Heart right ventricle (tissue), 16 donors: Measurements from ENCODE around the gene NARS2. TPM values are rescaled to one million over a fixed set of nuclear protein-coding genes. Genes with fewer than 3 reads are reported as not detected.

ENCODE experiments used
- ATAC-seq, 8 donors: fragments of 200-7000 bp; cut with Tn5 transposase; one replicate each; pipeline ENCODE4 v1.9.1; 2020; ENCODE audit warnings: mild to moderate bottlenecking in 8 of 8, moderate library complexity in 8 of 8, moderate number of reproducible peaks in 1 of 8
- DNase-seq, 2 donors: peaks; one replicate each; pipeline ENCODE4 v3.0.0-alpha.2; 2020
- H3K27ac ChIP-seq, 10 donors: fragments of 200-600 bp; sonication (generic) in 2 of 10; one replicate each; pipeline versions ENCODE4 v1.5.0 to v1.8.0; 2020 to 2022; ENCODE audit warnings: mild to moderate bottlenecking in 3 of 10
- H3K27me3 ChIP-seq, 7 donors: fragments of 200-600 bp; one replicate each; pipeline ENCODE4 v1.8.0; 2021 to 2022; ENCODE audit warnings: mild to moderate bottlenecking in 2 of 7
- H3K36me3 ChIP-seq, 9 donors: fragments of 200-600 bp; sonication (generic) in 1 of 9; one replicate each; pipeline versions ENCODE4 v1.5.0 to v1.8.0; 2020 to 2022; ENCODE audit warnings: mild to moderate bottlenecking in 2 of 9
- H3K4me1 ChIP-seq, 9 donors: fragments of 200-600 bp; sonication (generic) in 1 of 9; one replicate each; pipeline versions ENCODE4 v1.5.0 to v1.8.0; 2020 to 2022; ENCODE audit warnings: mild to moderate bottlenecking in 4 of 9
- H3K4me3 ChIP-seq, 10 donors: fragments of 200-600 bp; sonication (generic) in 2 of 10; one replicate each; pipeline versions ENCODE4 v1.5.0 to v1.8.0; 2020 to 2022; ENCODE audit warnings: mild to moderate bottlenecking in 7 of 10, moderate library complexity in 2 of 10
- H3K9me3 ChIP-seq, 11 donors: fragments of 200-600 bp in 10 of 11; sonication (generic) in 2 of 11; one replicate each; pipeline versions ENCODE4 v1.5.0 to v1.8.0; 2013 to 2022; ENCODE audit warnings: mild to moderate bottlenecking in 2 of 11, control low read depth in 1 of 11, moderate library complexity in 1 of 11
- WGBS, 2 donors: extraction: QIAGEN DNeasy Blood & Tissue Kit; methylation state at CpG; one replicate each; pipeline ENCODE4 v1.1.7; 2013; ENCODE audit warnings: inconsistent platforms in 1 of 2; 5-methylcytosine and 5-hydroxymethylcytosine counted together
- intact Hi-C, 10 donors: fragments of 100-400 bp; cut with DNase I; formaldehyde crosslinking; loops; one replicate each; pipeline versions ENCODE4 v1.11.1 to v1.14.2; 2022
- polyA plus RNA-seq, 2 donors: library from polyadenylated mRNA; stranded (reverse); fragments of 200-250 nt; gene quantifications; one replicate each; pipeline ENCODE4 v1.2.3, GENCODE V29; 2013
- total RNA-seq, 10 donors: library from RNA; stranded (reverse); fragmentation: NEBNext Ultra II Directional in 3 of 10; extraction: Animal tissue kit (Norgen Biotek cat#: 25700) in 3 of 10; gene quantifications; one replicate each; pipeline versions ENCODE4 v1.2.1 to v1.2.4, GENCODE V29; 2021 to 2023
- TF ChIP-seq, protein P1 (sequence below), 9 donors: fragments of 200-600 bp; sonication (generic) in 2 of 9; IDR thresholded peaks; one replicate each; pipeline versions ENCODE4 v1.5.0 to v1.8.0; 2021 to 2022; ENCODE audit warnings: antibody characterized with exemption in 9 of 9, mild to moderate bottlenecking in 5 of 9, moderate library complexity in 1 of 9
- donor health status: Arrhythmogenic right ventricular cardiomyopathy.
- donor health status: ischemic (EF 13 %, LVEDD 7.1; RV severe dilation, severe dysfunction).
- donor health status: healthy with polysubstance abuse.
- donor health status: DM: no; HTN: yes; CAD: no.
- donor health status: DM: no; HTN: no; CAD: no.
- donor health status: ischemic (EF 25% LVEDD 6.9; RV normal size, moderate dysfunction).
- donor health status: ischemic (EF 25% LVEDD 5.7; RV mildly dilated, moderate dysfunction).
- donor health status: healthy.
- donor health status: DM: yes; HTN: yes; CAD: no.
- donor health status: Ischemic cardiomyopathy.
- donor health status: ischemic (EF 35%, LVEDD 5.7; RV mildly dilated, moderate dysfunction).
- donor health status: nonischemic (EF 11% LVEDD 7.7; RV severe dilation, severe dysfunction).
- donor health status: DM: yes; HTN: yes; CAD: no.
- donor health status: PGD.
- donor health status: ischemic (EF 29% LVEDD 5.4; RV normal size, mild dysfunction).
- donor health status: nonischemic (EF 23%, LVEDD 6.1; RV moderate dilation, normal function).

The NARS2 gene
- total and polyA plus RNA-seq, 12 donors = 12.4 to 20.1 (median 16.7) TPM

DNA sequence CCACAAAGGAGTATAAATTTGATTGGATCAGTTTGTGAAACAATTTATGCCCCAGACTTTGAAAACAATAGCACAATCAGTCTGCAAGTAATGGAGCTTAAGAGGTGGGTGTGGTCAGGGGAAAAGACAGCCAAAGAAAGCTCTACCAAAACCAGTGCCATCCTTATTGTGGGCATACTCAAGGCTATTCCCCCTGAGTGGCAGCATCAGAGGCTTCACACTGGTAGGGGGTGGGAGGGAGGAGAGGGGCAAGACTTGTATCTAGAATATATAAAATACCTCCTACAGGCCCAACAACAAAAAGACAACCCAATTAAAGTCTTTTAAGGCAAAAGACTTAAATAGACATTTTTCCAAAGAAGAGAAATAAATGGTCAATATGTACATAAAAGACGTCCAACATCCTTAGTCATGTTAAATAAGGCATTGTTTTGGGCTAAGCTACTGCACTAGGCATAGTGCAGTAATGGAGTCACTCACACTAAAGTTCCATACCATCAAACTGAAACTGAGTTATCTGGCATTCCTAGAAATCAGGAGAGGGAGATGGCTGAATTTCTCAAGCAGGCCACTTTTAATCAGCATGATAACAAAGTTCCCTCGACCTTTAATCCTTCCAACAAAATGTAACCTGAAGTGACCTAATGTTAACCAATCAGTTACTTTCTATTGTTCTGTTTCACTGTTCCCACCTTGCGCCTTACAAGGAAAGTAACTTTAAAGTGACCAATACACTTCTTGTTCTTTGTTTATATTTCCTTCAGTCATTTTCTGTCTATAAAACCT, 24.8 kb downstream of the NARS2 start:
- Histone ChIP-seq H3K27me3 (no peaks in the 10 kb centered on the region), H3K4me1 (peaks cover 0 to 19% (median 5%) of the 10 kb centered on the region in 9 donors), H3K27ac (peak overlapping the region in 1 of 10 donors; percentile 20), H3K9me3 (no peaks in the 10 kb centered on the region), H3K4me3 (no peak overlapping the region), H3K36me3 (peaks cover 0 to 9% (median 0%) of the 10 kb centered on the region in 9 donors)
- ATAC-seq (no peak), DNase-seq (no peak)
- intact Hi-C loops = loop anchor here in 2 of 10 donors (10.0 kb wide), 2 partner anchors 125 to 395 kb away; no protein-coding TSS in a partner anchor
- TF ChIP-seq, protein P1, sequence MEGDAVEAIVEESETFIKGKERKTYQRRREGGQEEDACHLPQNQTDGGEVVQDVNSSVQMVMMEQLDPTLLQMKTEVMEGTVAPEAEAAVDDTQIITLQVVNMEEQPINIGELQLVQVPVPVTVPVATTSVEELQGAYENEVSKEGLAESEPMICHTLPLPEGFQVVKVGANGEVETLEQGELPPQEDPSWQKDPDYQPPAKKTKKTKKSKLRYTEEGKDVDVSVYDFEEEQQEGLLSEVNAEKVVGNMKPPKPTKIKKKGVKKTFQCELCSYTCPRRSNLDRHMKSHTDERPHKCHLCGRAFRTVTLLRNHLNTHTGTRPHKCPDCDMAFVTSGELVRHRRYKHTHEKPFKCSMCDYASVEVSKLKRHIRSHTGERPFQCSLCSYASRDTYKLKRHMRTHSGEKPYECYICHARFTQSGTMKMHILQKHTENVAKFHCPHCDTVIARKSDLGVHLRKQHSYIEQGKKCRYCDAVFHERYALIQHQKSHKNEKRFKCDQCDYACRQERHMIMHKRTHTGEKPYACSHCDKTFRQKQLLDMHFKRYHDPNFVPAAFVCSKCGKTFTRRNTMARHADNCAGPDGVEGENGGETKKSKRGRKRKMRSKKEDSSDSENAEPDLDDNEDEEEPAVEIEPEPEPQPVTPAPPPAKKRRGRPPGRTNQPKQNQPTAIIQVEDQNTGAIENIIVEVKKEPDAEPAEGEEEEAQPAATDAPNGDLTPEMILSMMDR (IDR thresholded peaks at IDR 0.05) = no peak
- 57 to 59% methylated on average over 3 of the region's 3 CpGs for WGBS, 2 donors

DNA sequence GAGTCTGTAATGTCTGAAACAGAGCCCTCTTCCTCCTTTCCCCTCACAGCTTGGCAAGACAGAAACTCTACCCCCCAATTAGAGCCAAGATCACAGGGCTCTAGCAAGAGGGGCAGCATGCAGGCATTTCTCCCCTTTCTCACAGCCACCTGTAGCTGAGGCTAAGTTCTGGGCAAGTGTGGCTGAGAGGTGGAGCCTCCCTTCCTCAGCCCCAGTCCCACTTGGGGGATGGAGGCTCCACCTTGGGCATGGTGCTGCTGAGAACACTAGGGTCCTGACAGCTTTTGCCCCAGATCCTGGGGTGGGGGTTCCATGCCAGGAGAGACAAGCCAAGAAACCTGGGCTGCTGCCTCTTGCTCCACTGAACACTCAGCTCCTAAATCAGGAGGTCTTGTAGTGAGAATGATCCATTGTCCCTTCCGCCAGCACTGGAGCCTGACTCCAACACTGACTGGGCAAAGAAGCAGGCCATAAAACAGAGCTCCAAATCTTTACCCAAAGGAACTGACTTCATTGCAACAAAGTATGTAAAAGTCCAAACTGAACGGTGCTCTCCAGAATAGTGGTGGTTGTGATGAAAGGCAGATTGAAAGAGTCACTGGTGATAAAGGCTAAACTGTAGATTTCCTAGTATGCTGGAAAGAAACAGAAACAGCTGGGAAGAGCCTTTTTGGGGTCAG, 25.6 kb downstream of the NARS2 start:
- ATAC-seq (peak in 5 of 8 donors; percentile 24 to 65 (median 34)), DNase-seq (no peak)
- 48 to 55% methylated on average over 2 of the region's 2 CpGs for WGBS, 2 donors
- Histone ChIP-seq H3K27ac (peak overlapping the region in 1 of 10 donors; percentile 20), H3K36me3 (peaks cover 0 to 9% (median 0%) of the 10 kb centered on the region in 9 donors), H3K27me3 (no peaks in the 10 kb centered on the region), H3K4me1 (peaks cover 0 to 19% (median 5%) of the 10 kb centered on the region in 9 donors), H3K9me3 (no peaks in the 10 kb centered on the region), H3K4me3 (no peak overlapping the region)
- intact Hi-C loops = no loop called here
- TF ChIP-seq, protein P1 (IDR thresholded peaks at IDR 0.05) = no peak

GRCh38 chr11:78547931-78548705, 26.5 kb downstream of the NARS2 start:
- Histone ChIP-seq H3K4me1 (peaks cover 0 to 19% (median 5%) of the 10 kb centered on the region in 9 donors), H3K27me3 (no peaks in the 10 kb centered on the region), H3K4me3 (no peak overlapping the region), H3K27ac (no peak overlapping the region), H3K36me3 (peaks cover 0 to 9% (median 0%) of the 10 kb centered on the region in 9 donors), H3K9me3 (no peaks in the 10 kb centered on the region)
- intact Hi-C loops = no loop called here
- WGBS, 2 donors = 94% methylated on average over 8 of the region's 8 CpGs
- TF ChIP-seq, protein P1 (IDR thresholded peaks at IDR 0.05) = no peak
- no peak for ATAC-seq
- DNase-seq = no peak

DNA sequence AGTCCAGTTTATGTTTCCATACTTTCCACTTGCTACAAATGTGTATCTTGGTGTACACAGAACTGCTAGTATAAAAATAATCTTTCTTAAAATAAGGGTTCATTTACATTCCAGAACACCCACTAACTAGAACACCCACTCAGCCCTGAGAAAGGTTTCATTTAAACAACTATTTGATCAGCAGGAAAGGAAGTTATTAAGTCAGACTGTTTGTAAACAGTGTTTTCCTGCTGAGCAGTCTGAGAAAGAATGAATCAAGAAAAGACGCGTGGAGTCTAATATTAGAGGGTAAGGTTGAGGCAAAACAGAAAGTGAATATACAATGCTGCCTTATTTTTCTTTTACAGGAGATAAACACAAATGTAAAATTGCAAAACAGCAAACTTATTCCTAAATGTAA, 32.7 kb downstream of the NARS2 start:
- Histone ChIP-seq H3K4me3 (no peak overlapping the region), H3K27ac (no peak overlapping the region), H3K4me1 (peaks cover 0 to 21% (median 9%) of the 10 kb centered on the region in 9 donors), H3K36me3 (peaks cover 0 to 6% (median 0%) of the 10 kb centered on the region in 9 donors), H3K9me3 (no peaks in the 10 kb centered on the region), H3K27me3 (no peaks in the 10 kb centered on the region)
- DNase-seq (no peak), ATAC-seq (no peak)
- intact Hi-C loops = no loop called here
- WGBS, 2 donors = 41 to 65% methylated on average over 2 of the region's 2 CpGs
- TF ChIP-seq, protein P1 (IDR thresholded peaks at IDR 0.05) = no peak
